Fibroblast of skin of right biceps (primary cell): ENCODE results near the gene ESF1.
A peak's percentile ranks its signal among the peaks of the same experiment; 100 is the strongest.
"Not testable (repeated sequence)": the region's sequence is repeated elsewhere in the genome, so short reads cannot be mapped to it uniquely, and the experiment has no call there.

Experiments used
- DNase-seq: peaks from one replicate; pipeline ENCODE4 v3.0.0-alpha.2; 2013

ESF1 gene

GRCh38 chr20:13738187-13738586 lies 46.5 kb downstream of the ESF1 start:
- not testable (repeated sequence) for DNase-seq

- DNase-seq, result peak; percentile 31
These were observed 48.1 kb downstream of the ESF1 start for GRCh38 chr20:13736436-13737191.

- no peak for DNase-seq
These were observed 48.9 kb downstream of the ESF1 start for GRCh38 chr20:13735826-13736225.

- no peak for DNase-seq
These were observed 61.7 kb downstream of the ESF1 start for GRCh38 chr20:13723011-13723410.

GRCh38 chr20:13718171-13718570 lies 66.5 kb downstream of the ESF1 start:
- no peak for DNase-seq

- no peak for DNase-seq
These were observed 67.1 kb downstream of the ESF1 start for GRCh38 chr20:13717631-13718044.

GRCh38 chr20:13715171-13715570 lies 69.5 kb downstream of the ESF1 start:
- DNase-seq, result no peak

- DNase-seq, result no peak
These were observed 76.5 kb downstream of the ESF1 start for GRCh38 chr20:13708234-13708633.

GRCh38 chr20:13703265-13703664 lies 81.5 kb downstream of the ESF1 start:
- DNase-seq, result no peak

- DNase-seq, result no peak
These were observed 83.2 kb downstream of the ESF1 start for GRCh38 chr20:13701486-13701885.

- DNase-seq, result no peak
These were observed 84.0 kb downstream of the ESF1 start for GRCh38 chr20:13700761-13701160.

- no peak for DNase-seq
These were observed 90.1 kb downstream of the ESF1 start for GRCh38 chr20:13694420-13695150.

GRCh38 chr20:13692802-13693736 lies 91.7 kb downstream of the ESF1 start:
- no peak for DNase-seq

- no peak for DNase-seq
These were observed 93.8 kb downstream of the ESF1 start for GRCh38 chr20:13690943-13691342.

GRCh38 chr20:13687815-13688214 lies 96.9 kb downstream of the ESF1 start:
- DNase-seq, result no peak

GRCh38 chr20:13685623-13686022 lies 99.1 kb downstream of the ESF1 start:
- DNase-seq, result no peak

- no peak for DNase-seq
These were observed 100.0 kb downstream of the ESF1 start for GRCh38 chr20:13684566-13685222.

GRCh38 chr20:13683833-13684232 lies 100.9 kb downstream of the ESF1 start:
- no peak for DNase-seq

- no peak for DNase-seq
These were observed 103.2 kb downstream of the ESF1 start for GRCh38 chr20:13681248-13682125.

GRCh38 chr20:13678944-13679343 lies 105.8 kb downstream of the ESF1 start:
- DNase-seq, result no peak

- no peak for DNase-seq
These were observed 107.5 kb downstream of the ESF1 start for GRCh38 chr20:13677241-13677640.

- DNase-seq, result no peak
These were observed 108.0 kb downstream of the ESF1 start for GRCh38 chr20:13676682-13677081.
